DND-41 (cell line): ENCODE data around the gene OR51Q1.

Experiments used
- ATAC-seq: fragments of 200-7000 bp; cut with Tn5 transposase; 3 replicates; pipeline ENCODE4 v1.9.1; 2021; ENCODE audit warnings: low read depth; ENCODE audit not compliant: insufficient read depth
- DNase-seq: peaks from one replicate; pipeline ENCODE4 v3.0.0-alpha.2; 2020
- H2AFZ ChIP-seq: 2 replicates; pipeline ENCODE4 v1.6.0; 2012; ENCODE audit warnings: low read depth, low read length
- H3K27ac ChIP-seq: 2 replicates; pipeline ENCODE4 v1.5.1; 2012; ENCODE audit warnings: low read length, inconsistent platforms
- H3K27me3 ChIP-seq: fragments of 200-600 bp; sonication (generic); 2 replicates; pipeline ENCODE4 v1.6.0; 2012; ENCODE audit warnings: low read length, mild to moderate bottlenecking, inconsistent platforms; ENCODE audit not compliant: insufficient read depth, poor library complexity
- H3K36me3 ChIP-seq: 2 replicates; pipeline ENCODE4 v1.5.1; 2012; ENCODE audit warnings: low read length, inconsistent platforms; ENCODE audit not compliant: insufficient read depth
- H3K4me1 ChIP-seq: 2 replicates; pipeline ENCODE4 v1.5.1; 2012; ENCODE audit warnings: mild to moderate bottlenecking, low read length; ENCODE audit not compliant: insufficient read depth
- H3K4me2 ChIP-seq: 2 replicates; pipeline ENCODE4 v1.6.0; 2012; ENCODE audit warnings: mild to moderate bottlenecking, moderate library complexity, low read length, inconsistent platforms; ENCODE audit not compliant: insufficient read depth
- H3K4me3 ChIP-seq, 2 experiments: fragments of 200-600 bp in 1 of 2; shearing (Covaris generic) in 1 of 2; 2 replicates each; pipeline ENCODE4 v1.5.1; 2012 to 2016; ENCODE audit warnings: inconsistent platforms in 2 of 2, low read length in 2 of 2, mild to moderate bottlenecking in 2 of 2, low read depth in 1 of 2, moderate library complexity in 1 of 2
- H3K79me2 ChIP-seq: 2 replicates; pipeline ENCODE4 v1.6.0; 2012; ENCODE audit warnings: low read length, inconsistent platforms; ENCODE audit not compliant: insufficient read depth
- H3K9ac ChIP-seq: 2 replicates; pipeline ENCODE4 v1.6.0; 2012; ENCODE audit warnings: low read depth, mild to moderate bottlenecking, inconsistent platforms, low read length, moderate library complexity
- H3K9me3 ChIP-seq: 2 replicates; pipeline ENCODE4 v1.5.1; 2012; ENCODE audit warnings: low read length, moderate library complexity, mild to moderate bottlenecking, inconsistent platforms; ENCODE audit not compliant: insufficient read depth, severe bottlenecking
- H4K20me1 ChIP-seq: 2 replicates; pipeline ENCODE4 v1.6.0; 2012; ENCODE audit warnings: low read length; ENCODE audit not compliant: insufficient read depth
- EZH2 ChIP-seq: IDR thresholded peaks from 3 replicates; pipeline ENCODE4 v1.6.1; 2012; ENCODE audit warnings: borderline replicate concordance, low read depth, mild to moderate bottlenecking, moderate library complexity, low read length, inconsistent platforms; ENCODE audit not compliant: severe bottlenecking
- TF ChIP-seq, protein P1 (sequence below): IDR thresholded peaks from 2 replicates; pipeline ENCODE4 v1.5.1; 2012; ENCODE audit warnings: borderline replicate concordance, low read length, moderate library complexity, mild to moderate bottlenecking; ENCODE audit not compliant: poor library complexity, severe bottlenecking; ENCODE audit errors: extremely low read depth

Gene OR51Q1

DNA sequence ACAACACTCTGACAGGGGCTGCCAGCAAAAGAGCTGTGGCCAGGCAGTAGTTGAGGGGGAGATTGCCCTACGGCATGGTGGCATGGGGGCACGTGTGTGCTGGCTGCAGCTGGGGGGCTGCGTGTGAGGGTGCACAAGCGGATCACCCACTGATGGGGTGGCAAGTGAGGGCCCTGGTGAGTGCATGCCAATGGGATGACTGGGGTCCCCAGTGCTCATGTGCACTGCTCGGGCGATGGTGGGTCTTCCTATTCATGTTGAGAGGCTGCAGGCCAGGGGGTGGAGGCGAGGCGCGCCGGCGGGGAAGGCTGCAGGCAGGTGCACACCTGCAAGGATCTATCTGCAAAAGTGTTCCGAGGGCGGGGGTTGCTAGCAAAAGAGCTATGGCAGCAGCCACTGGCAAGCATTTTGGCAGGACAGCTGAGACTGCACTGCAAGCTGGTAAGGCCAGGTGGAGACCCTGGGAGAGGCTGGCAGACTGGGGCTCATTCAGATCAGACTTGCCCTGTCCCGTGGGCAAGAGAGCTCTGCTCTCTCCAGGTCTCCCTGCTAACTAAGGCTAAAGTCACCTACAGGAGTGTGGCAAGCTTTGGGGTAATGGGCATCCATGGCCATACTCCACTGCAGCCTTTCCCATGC lies 39.2 kb downstream of the OR51Q1 start:
- Histone ChIP-seq H3K4me1 (no peaks in the 10 kb centered on the region), H3K4me3 (no peak overlapping the region), H3K9me3 (no peaks in the 10 kb centered on the region), H3K27me3 (peaks cover 6% of the 10 kb centered on the region), H3K27ac (no peak overlapping the region), H2AFZ (no peak overlapping the region), H3K36me3 (no peaks in the 10 kb centered on the region), H4K20me1 (no peaks in the 10 kb centered on the region), H3K9ac (no peak overlapping the region), H3K4me2 (no peak overlapping the region), H3K79me2 (no peaks in the 10 kb centered on the region)
- ATAC-seq (no peak), DNase-seq (no peak)
- TF ChIP-seq, protein P1, sequence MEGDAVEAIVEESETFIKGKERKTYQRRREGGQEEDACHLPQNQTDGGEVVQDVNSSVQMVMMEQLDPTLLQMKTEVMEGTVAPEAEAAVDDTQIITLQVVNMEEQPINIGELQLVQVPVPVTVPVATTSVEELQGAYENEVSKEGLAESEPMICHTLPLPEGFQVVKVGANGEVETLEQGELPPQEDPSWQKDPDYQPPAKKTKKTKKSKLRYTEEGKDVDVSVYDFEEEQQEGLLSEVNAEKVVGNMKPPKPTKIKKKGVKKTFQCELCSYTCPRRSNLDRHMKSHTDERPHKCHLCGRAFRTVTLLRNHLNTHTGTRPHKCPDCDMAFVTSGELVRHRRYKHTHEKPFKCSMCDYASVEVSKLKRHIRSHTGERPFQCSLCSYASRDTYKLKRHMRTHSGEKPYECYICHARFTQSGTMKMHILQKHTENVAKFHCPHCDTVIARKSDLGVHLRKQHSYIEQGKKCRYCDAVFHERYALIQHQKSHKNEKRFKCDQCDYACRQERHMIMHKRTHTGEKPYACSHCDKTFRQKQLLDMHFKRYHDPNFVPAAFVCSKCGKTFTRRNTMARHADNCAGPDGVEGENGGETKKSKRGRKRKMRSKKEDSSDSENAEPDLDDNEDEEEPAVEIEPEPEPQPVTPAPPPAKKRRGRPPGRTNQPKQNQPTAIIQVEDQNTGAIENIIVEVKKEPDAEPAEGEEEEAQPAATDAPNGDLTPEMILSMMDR = no peak
- TF ChIP-seq EZH2 = no peak

DNA sequence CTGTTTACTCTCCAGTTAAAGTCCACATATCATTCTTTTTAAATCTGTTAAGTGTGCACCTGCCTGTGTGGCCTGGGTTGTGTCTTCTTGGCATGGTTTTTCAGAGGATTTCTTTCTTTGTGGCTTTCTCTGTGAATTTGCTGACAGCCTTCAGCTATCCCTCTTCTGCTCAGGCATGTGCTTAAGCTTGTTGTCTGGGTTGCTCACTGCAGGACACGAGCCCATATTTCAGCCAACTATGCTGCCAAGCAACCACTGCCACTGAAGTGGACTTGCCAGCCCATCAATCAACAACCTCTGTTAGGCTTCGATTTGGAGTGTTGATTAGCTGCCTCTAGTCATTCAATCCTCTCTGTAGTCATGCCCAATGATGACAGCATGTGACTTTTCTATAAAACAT lies 45.6 kb downstream of the OR51Q1 start:
- H3K27ac ChIP-seq = no peak overlapping the region
- H3K9ac ChIP-seq = no peak overlapping the region
- no peaks in the 10 kb centered on the region for H3K4me1 ChIP-seq
- no peaks in the 10 kb centered on the region for H3K79me2 ChIP-seq
- no peak for DNase-seq
- H3K4me2 ChIP-seq = no peak overlapping the region
- H4K20me1 ChIP-seq = no peaks in the 10 kb centered on the region
- H3K27me3 ChIP-seq = peaks cover 7% of the 10 kb centered on the region
- no peak for ATAC-seq
- no peak overlapping the region for H2AFZ ChIP-seq
- no peak overlapping the region for H3K4me3 ChIP-seq
- H3K9me3 ChIP-seq = no peaks in the 10 kb centered on the region
- no peak for TF ChIP-seq EZH2
- TF ChIP-seq, protein P1 = no peak
- no peaks in the 10 kb centered on the region for H3K36me3 ChIP-seq
